Measurements from ENCODE around the gene LDHB. TPM values are rescaled to one million over a fixed set of nuclear protein-coding genes. Genes with fewer than 3 reads are reported as not detected.

The LDHB gene
- total RNA-seq, 1 experiment from 2014 or later = 788 TPM

GRCh38 chr12:21644516-21644915, 13.1 kb downstream of the LDHB start:
- intact Hi-C loops (cut with micrococcal nuclease) = no loop called here
- ChIA-PET POLR2A (interaction anchor here (0.7 to 4.0 kb wide), 7 partner anchors 8 to 135 kb away, joined by 3 to 21 read pairs (median 5); partner anchors contain the start of gene LDHB), CTCF (interaction anchor here (0.8 to 1.2 kb wide), 3 partner anchors 8 to 144 kb away, joined by 3 to 5 read pairs (median 3); no protein-coding TSS in a partner anchor)
- H3K27ac Mint-ChIP-seq (ENCODE audit: low read depth, unreplicated experiment) = peak overlapping the region; percentile 51
- BruUV-seq (replicated peaks) = no TSS peak
- DNase-seq (ENCODE audit: unreplicated experiment) = no peak
- H3K4me3 Mint-ChIP-seq (ENCODE audit: unreplicated experiment) = no peak overlapping the region
- no peaks in the 10 kb centered on the region for H3K9me3 Mint-ChIP-seq (ENCODE audit: unreplicated experiment)
- peaks cover 42% of the 10 kb centered on the region for H3K4me1 Mint-ChIP-seq (ENCODE audit: insufficient read depth, unreplicated experiment)
- no peaks in the 10 kb centered on the region for H3K27me3 Mint-ChIP-seq (ENCODE audit: insufficient read depth, unreplicated experiment)
- peaks cover 97% of the 10 kb centered on the region for H3K36me3 Mint-ChIP-seq (ENCODE audit: insufficient read depth, unreplicated experiment)
- TF ChIP-seq CTCF (IDR thresholded peaks at IDR 0.05; ENCODE audit: unreplicated experiment) = no peak

GRCh38 chr12:21643758-21644157, 13.9 kb downstream of the LDHB start:
- peaks cover 42% of the 10 kb centered on the region for H3K4me1 Mint-ChIP-seq (ENCODE audit: insufficient read depth, unreplicated experiment)
- no peak for TF ChIP-seq CTCF (IDR thresholded peaks at IDR 0.05; ENCODE audit: unreplicated experiment)
- peaks cover 97% of the 10 kb centered on the region for H3K36me3 Mint-ChIP-seq (ENCODE audit: insufficient read depth, unreplicated experiment)
- POLR2A ChIA-PET = interaction anchor here (0.7 to 4.0 kb wide), 7 partner anchors 9 to 134 kb away, joined by 3 to 21 read pairs (median 7); partner anchors contain the start of gene LDHB
- no TSS peak for BruUV-seq (replicated peaks)
- no peaks in the 10 kb centered on the region for H3K27me3 Mint-ChIP-seq (ENCODE audit: insufficient read depth, unreplicated experiment)
- no peak overlapping the region for H3K4me3 Mint-ChIP-seq (ENCODE audit: unreplicated experiment)
- DNase-seq (ENCODE audit: unreplicated experiment) = no peak
- no peaks in the 10 kb centered on the region for H3K9me3 Mint-ChIP-seq (ENCODE audit: unreplicated experiment)
- CTCF ChIA-PET = interaction anchor here (0.7 to 1.4 kb wide), 5 partner anchors 9 to 160 kb away, joined by 3 to 7 read pairs (median 5); partner anchors contain the start of gene LDHB
- peak overlapping the region; percentile 51 for H3K27ac Mint-ChIP-seq (ENCODE audit: low read depth, unreplicated experiment)
- intact Hi-C loops (cut with micrococcal nuclease) = no loop called here

GRCh38 chr12:21642707-21643389, 14.8 kb downstream of the LDHB start:
- Mint-ChIP-seq H3K9me3 (ENCODE audit: unreplicated experiment) (no peaks in the 10 kb centered on the region), H3K36me3 (ENCODE audit: insufficient read depth, unreplicated experiment) (peaks cover 97% of the 10 kb centered on the region), H3K4me3 (ENCODE audit: unreplicated experiment) (no peak overlapping the region), H3K4me1 (ENCODE audit: insufficient read depth, unreplicated experiment) (peaks cover 42% of the 10 kb centered on the region), H3K27me3 (ENCODE audit: insufficient read depth, unreplicated experiment) (no peaks in the 10 kb centered on the region), H3K27ac (ENCODE audit: low read depth, unreplicated experiment) (no peak overlapping the region)
- peak; percentile 48 for DNase-seq (ENCODE audit: unreplicated experiment)
- ChIA-PET POLR2A (interaction anchor here (0.9 to 4.0 kb wide), 7 partner anchors 10 to 82 kb away, joined by 4 to 21 read pairs (median 5); partner anchors contain the start of gene LDHB), CTCF (interaction anchor here (0.7 to 1.5 kb wide), 6 partner anchors 8 to 378 kb away, joined by 3 to 7 read pairs (median 6); partner anchors contain the start of gene LDHB)
- no peak for TF ChIP-seq CTCF (IDR thresholded peaks at IDR 0.05; ENCODE audit: unreplicated experiment)
- BruUV-seq (replicated peaks) = no TSS peak
- intact Hi-C loops (cut with micrococcal nuclease) = no loop called here

- H3K9me3 Mint-ChIP-seq (ENCODE audit: unreplicated experiment) = no peaks in the 10 kb centered on the region
- ChIA-PET CTCF (interaction anchor here (2.9 kb wide), 1 partner anchor 42 kb away, joined by 11 read pairs; no protein-coding TSS in a partner anchor), POLR2A (interaction anchor here (0.5 kb wide), 1 partner anchor 18 kb away, joined by 3 read pairs; no protein-coding TSS in a partner anchor)
- H3K27ac Mint-ChIP-seq (ENCODE audit: low read depth, unreplicated experiment) = peak overlapping the region; percentile 29
- H3K4me3 Mint-ChIP-seq (ENCODE audit: unreplicated experiment) = no peak overlapping the region
- DNase-seq (ENCODE audit: unreplicated experiment) = no peak
- H3K4me1 Mint-ChIP-seq (ENCODE audit: insufficient read depth, unreplicated experiment) = peaks cover 20% of the 10 kb centered on the region
- intact Hi-C loops (cut with micrococcal nuclease) = no loop called here
- no peak for TF ChIP-seq CTCF (IDR thresholded peaks at IDR 0.05; ENCODE audit: unreplicated experiment)
- H3K36me3 Mint-ChIP-seq (ENCODE audit: insufficient read depth, unreplicated experiment) = peaks cover 98% of the 10 kb centered on the region
- H3K27me3 Mint-ChIP-seq (ENCODE audit: insufficient read depth, unreplicated experiment) = no peaks in the 10 kb centered on the region
- no TSS peak for BruUV-seq (replicated peaks)
Measured at GRCh38 chr12:21638054-21638891, 19.4 kb downstream of the LDHB start.
